Glomerular visceral epithelial cell (primary cell): ENCODE data around the gene MYPN.
"Not testable (repeated sequence)": the region's sequence is repeated elsewhere in the genome, so short reads cannot be mapped to it uniquely, and the experiment has no call there.

Source experiments
- DNase-seq: peaks from one replicate; pipeline ENCODE4 v3.0.0-alpha.2; 2016; ENCODE audit errors: extremely low spot score

MYPN gene

GRCh38 chr10:68109331-68109730 is at the start of gene MYPN:
MYPN (plus strand) TSS chr10:68109488; CDS start chr10:68121439, 11,951 bp downstream.
- DNase-seq: no peak

GRCh38 chr10:68067029-68067428 is 42.3 kb upstream of the MYPN start:
- DNase-seq: no peak

DNA sequence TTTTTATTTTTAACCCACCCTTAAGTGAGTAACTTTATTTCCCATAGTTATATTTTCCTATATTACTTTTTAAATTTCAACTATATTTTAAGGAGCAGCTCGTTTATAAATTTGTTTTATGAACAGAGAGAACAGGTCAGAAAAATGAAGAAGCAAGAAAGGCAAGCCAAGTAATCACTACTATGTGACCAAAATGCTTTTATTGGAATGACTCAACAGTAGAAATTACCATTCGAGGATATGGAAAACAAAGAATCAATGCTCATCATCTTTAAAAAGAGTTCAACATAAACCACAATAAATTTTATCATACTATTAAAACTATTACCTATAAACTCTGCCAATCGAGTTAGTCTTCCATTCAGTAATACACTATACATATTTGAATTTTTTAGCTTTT is 41.8 kb upstream of the MYPN start:
- no peak for DNase-seq

DNA sequence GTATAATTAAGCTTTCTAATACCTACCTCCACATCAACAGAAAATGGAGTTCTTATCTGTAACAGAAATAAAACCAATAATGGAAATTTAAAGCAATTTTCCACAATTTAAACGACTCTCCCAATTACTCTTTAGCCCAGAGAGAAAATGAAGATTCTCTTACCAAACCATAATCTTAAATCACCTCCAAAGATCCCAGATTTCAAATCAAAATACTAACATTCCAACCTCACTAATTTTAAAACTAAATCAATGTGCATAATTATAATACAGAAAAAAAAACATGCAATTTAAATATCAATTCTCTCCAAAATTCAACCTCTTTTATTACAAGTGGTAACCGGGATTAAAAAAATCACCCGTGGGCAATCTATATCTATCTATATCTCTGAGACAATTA is 35.7 kb upstream of the MYPN start:
- DNase-seq: no peak

GRCh38 chr10:68074031-68074774 is 35.1 kb upstream of the MYPN start:
- peak; percentile 20 for DNase-seq

- DNase-seq: peak; percentile 96
Observed at GRCh38 chr10:68074775-68075549, 34.3 kb upstream of the MYPN start, which contains the start of gene HERC4. HERC4 (minus strand) TSS chr10:68075283; CDS start chr10:68073108, 2,175 bp downstream.

GRCh38 chr10:68075550-68076004 is 33.7 kb upstream of the MYPN start:
- no peak for DNase-seq

- not testable (repeated sequence) for DNase-seq
Observed at GRCh38 chr10:68076081-68076480, 33.2 kb upstream of the MYPN start.

DNA sequence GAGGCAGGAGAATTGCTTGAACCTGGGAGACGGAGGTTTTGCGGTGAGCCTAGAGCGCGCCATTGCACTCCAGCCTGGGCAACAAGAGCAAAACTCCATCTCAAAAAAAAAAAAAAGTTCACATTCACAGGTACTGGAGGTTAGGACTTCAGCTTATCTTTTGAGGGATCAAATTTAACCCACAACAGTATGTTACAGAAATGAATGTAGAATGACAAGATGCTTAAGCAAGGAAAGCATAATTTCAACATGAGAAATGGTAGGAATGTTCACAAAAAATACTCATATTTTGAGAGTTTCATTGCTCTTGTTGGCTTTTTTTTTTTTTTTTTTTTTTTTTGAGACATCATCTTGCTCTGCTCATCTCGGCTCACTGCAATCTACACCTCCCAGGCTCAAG is 32.3 kb upstream of the MYPN start:
- DNase-seq: no peak

- no peak for DNase-seq
Observed at GRCh38 chr10:68079434-68079833, 29.9 kb upstream of the MYPN start.

DNA sequence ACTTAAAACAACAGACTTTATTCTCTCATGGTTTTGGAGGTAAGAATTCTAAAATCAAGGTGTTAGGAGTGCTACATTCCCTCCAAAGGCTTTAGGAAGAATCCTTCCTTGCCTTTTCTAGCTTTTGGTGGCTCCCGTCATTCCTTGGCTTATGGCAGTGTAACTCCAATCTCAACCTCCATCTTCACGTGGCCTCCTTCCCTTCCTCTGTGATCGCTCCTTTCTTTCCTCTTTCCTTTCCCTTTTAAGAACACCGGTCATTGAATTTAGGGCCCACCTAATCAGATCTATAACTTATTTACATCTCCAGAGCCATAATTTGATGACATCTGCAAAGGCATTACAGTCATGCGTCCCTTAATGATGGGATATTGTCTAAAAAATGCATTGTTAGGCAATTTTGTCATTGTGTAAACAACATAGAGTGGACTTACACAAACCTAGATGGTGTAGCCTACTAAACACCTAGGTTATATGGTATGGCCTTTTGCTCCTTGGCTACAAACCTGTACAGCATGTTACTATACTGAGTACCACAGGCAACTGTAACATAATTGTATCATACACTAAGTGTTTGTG is 28.3 kb upstream of the MYPN start:
- DNase-seq: no peak

DNA sequence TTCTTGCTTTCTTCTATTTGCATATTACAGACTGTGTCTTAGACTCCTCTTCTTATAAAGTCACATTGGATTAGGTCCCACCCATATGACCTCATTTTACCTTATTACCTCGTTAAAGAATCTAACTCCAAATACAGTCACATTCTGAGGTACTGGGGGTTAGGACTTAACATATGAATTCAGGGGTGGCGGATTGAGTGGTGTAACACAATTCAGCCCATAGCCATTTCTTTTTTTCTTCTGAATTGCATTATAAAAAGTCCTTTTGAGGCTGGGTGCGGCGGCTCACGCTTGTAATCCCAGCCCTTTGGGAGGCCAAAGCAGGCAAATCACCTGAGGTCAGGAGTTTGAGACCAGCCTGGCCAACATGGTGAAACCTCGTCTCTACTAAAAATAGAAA is 27.4 kb upstream of the MYPN start:
- no peak for DNase-seq

- peak; percentile 38 for DNase-seq
Observed at GRCh38 chr10:68082872-68083271, 26.4 kb upstream of the MYPN start.

DNA sequence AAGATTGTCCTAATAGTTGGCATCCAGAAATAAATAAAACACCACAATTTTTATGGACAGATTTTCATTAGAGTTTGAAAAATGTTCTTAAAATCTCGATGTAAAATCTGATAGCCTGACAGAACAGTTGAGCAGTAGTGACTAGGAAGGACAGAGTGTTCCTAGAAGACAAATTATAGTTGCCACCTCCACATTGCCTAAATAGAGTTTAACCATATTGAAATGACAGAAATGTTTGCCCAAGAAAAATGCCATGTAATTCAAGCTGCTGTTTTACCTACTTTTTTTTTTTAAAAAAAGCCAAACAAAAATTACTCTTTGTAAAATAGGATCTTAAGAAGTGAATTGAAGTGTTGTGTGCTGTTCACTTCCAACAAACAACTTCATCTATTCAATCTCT is 25.3 kb upstream of the MYPN start:
- no peak for DNase-seq

GRCh38 chr10:68084469-68084868 is 24.8 kb upstream of the MYPN start:
- no peak for DNase-seq

- peak; percentile 16 for DNase-seq
Observed at GRCh38 chr10:68086011-68086410, 23.3 kb upstream of the MYPN start.

DNA sequence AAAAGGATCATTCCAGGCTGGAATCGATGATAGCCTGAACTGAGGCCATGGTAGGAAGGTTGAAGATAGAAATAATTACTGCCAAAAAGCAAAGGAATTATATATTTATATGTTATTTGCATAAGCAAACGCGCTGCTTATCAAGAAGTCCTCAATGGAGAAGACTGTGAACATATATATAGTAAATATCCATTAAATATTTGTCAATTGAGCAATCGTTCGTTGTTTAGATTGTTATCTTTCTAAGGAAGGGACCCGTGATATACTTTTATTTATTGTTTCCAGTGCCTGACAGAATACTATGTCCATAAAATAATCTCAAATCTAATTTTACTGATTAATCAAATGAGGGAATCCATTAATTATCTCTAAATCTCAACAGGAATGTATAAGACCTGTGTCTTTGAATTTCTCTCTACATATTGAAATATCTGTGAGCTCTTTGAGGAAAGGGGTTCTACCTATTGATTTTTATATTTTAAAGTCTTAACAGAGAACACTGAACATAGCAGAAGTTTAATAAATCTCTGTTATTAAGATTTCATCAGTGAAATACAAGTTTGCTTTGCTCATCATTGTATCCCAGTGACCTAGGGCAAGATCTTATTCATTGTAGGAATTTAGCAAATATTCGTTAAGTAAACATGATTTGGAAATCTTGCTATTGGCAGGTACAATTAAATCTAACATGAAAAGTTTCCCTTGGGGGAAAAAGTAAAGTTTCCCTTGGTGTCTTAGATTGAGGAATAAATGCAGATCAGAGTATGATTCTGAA is 22.2 kb upstream of the MYPN start:
- no peak for DNase-seq

- DNase-seq: no peak
Observed at GRCh38 chr10:68087685-68088401, 21.4 kb upstream of the MYPN start.

DNA sequence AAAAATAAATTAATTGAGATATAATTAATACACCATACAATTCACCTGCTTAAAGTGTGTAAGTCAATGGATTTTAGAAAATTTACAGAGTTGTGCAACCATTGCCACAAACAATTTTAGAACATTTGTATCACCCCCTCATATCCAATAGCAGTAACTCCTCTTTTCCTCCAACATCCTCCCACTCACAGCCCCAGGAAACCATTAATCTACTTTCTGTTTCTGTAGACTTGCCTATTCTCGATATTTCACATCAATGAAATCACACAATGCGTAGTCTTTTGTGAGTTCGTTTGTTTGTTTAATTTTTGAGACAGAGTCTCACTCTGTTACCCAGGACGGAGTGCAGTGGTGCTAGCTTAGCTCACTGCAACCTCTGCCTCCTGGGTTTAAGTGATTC is 20.5 kb upstream of the MYPN start:
- no peak for DNase-seq

GRCh38 chr10:68090586-68090985 is 18.7 kb upstream of the MYPN start:
- no peak for DNase-seq

GRCh38 chr10:68092512-68092911 is 16.8 kb upstream of the MYPN start:
- no peak for DNase-seq
